Breast epithelium (tissue), 4 donors: ENCODE data around the gene MYH7. TPM values are rescaled to one million over a fixed set of nuclear protein-coding genes. Genes with fewer than 3 reads are reported as not detected.
A peak's percentile ranks its signal among the peaks of the same experiment; 100 is the strongest.

Experiments used
- DNase-seq, 2 donors: peaks; one replicate each; pipeline ENCODE4 v3.0.0-alpha.2; 2019; ENCODE audit warnings: low spot score in 2 of 2
- H3K27ac ChIP-seq, 2 donors: fragments of 200-600 bp; sonication (generic) in 1 of 2; one replicate each; pipeline ENCODE4 v1.5.1; 2016 to 2019; ENCODE audit warnings: mild to moderate bottlenecking in 1 of 2
- H3K27me3 ChIP-seq, 2 donors: fragments of 200-600 bp; sonication (generic) in 1 of 2; one replicate each; pipeline versions ENCODE4 v1.5.1 to v1.6.0; 2017 to 2019; ENCODE audit warnings: control low read depth in 1 of 2, mild to moderate bottlenecking in 1 of 2
- H3K36me3 ChIP-seq: fragments of 200-600 bp; one replicate; pipeline ENCODE4 v1.5.1; 2019
- H3K4me1 ChIP-seq, 2 donors: fragments of 200-600 bp; sonication (generic); one replicate each; pipeline ENCODE4 v1.5.1; 2016 to 2019; ENCODE audit warnings: control low read depth in 1 of 2
- H3K4me3 ChIP-seq, 3 donors: fragments of 200-600 bp; sonication (generic); 1 replicate in 2 of 3; 2 replicates in 1 of 3; pipeline ENCODE4 v1.5.1; 2016 to 2019; ENCODE audit warnings: mild to moderate bottlenecking in 3 of 3, moderate library complexity in 2 of 3
- H3K9me3 ChIP-seq, 2 donors: fragments of 200-600 bp; sonication (generic) in 1 of 2; one replicate each; pipeline ENCODE4 v1.5.1; 2016 to 2019; ENCODE audit warnings: control low read depth in 1 of 2
- CTCF ChIP-seq, 3 donors: fragments of 450-650 bp; IDR thresholded peaks; one replicate each; pipeline ENCODE4 v1.5.1; 2016 to 2017; ENCODE audit warnings: antibody characterized with exemption in 3 of 3, mild to moderate bottlenecking in 3 of 3, moderate library complexity in 3 of 3
- POLR2A ChIP-seq: fragments of 450-650 bp; IDR thresholded peaks from one replicate; pipeline ENCODE4 v1.6.1; 2016; ENCODE audit warnings: antibody characterized with exemption, mild to moderate bottlenecking, moderate library complexity
- POLR2AphosphoS5 ChIP-seq, 3 donors: sonication (generic); formaldehyde crosslinking; IDR thresholded peaks; one replicate each; pipeline ENCODE4 v1.6.1; 2017; ENCODE audit warnings: antibody characterized with exemption in 3 of 3
- intact Hi-C: fragments of 100-400 bp; cut with DNase I; formaldehyde crosslinking; loops from one replicate; pipeline ENCODE4 v1.15.1; 2023; ENCODE audit warnings: low total_unique reads
- total RNA-seq, 3 donors: library from RNA; depleted of rRNA; stranded (reverse); fragments of >200 nt; gene quantifications; one replicate each; pipeline ENCODE4 v1.1.0, GENCODE V29; 2016

Gene MYH7
- total RNA-seq, 3 donors from 2014 or later: not detected

- TF ChIP-seq CTCF (IDR thresholded peaks at IDR 0.05) (no peak), POLR2AphosphoS5 (IDR thresholded peaks at IDR 0.05) (no peak), POLR2A (no peak)
- H3K9me3 ChIP-seq: no peaks in the 10 kb centered on the region
- peaks cover 0 to 5% of the 10 kb centered on the region in 2 donors for H3K4me1 ChIP-seq
- peak overlapping the region in 1 of 3 donors; percentile 36 for H3K4me3 ChIP-seq
- peak overlapping the region in 1 of 2 donors; percentile 43 for H3K27ac ChIP-seq
- H3K27me3 ChIP-seq: no peaks in the 10 kb centered on the region
- H3K36me3 ChIP-seq: no peaks in the 10 kb centered on the region
- no peak for DNase-seq
- intact Hi-C loops: loop anchor here (5.0 kb wide), 1 partner anchor 50 kb away; no protein-coding TSS in a partner anchor
Measured at GRCh38 chr14:23377198-23377550, 58.3 kb downstream of the MYH7 start.

- DNase-seq: no peak
- peaks cover 0 to 5% of the 10 kb centered on the region in 2 donors for H3K4me1 ChIP-seq
- peak within 1 kb of the TSS; percentile 5 to 43 for H3K27ac ChIP-seq
- H3K4me3 ChIP-seq: peak within 1 kb of the TSS in 2 of 3 donors; percentile 36 to 41
- H3K36me3 ChIP-seq: no peaks in the 10 kb centered on the region
- intact Hi-C loops: loop anchor here (5.0 kb wide), 1 partner anchor 49 kb away; no protein-coding TSS in a partner anchor
- H3K27me3 ChIP-seq: no peaks in the 10 kb centered on the region
- H3K9me3 ChIP-seq: no peaks in the 10 kb centered on the region
- TF ChIP-seq POLR2AphosphoS5 (IDR thresholded peaks at IDR 0.05) (no peak), POLR2A (no peak), CTCF (IDR thresholded peaks at IDR 0.05) (no peak)
Measured at GRCh38 chr14:23376482-23377197, 58.8 kb downstream of the MYH7 start, which contains the start of gene CMTM5. CMTM5 (plus strand) TSS chr14:23377046; CDS start chr14:23377252, 206 bp downstream.

- Histone ChIP-seq H3K9me3 (no peaks in the 10 kb centered on the region), H3K4me1 (peaks cover 0 to 5% of the 10 kb centered on the region in 2 donors), H3K4me3 (no peak overlapping the region), H3K36me3 (no peaks in the 10 kb centered on the region), H3K27ac (peak overlapping the region in 1 of 2 donors; percentile 5), H3K27me3 (no peaks in the 10 kb centered on the region)
- TF ChIP-seq POLR2AphosphoS5 (IDR thresholded peaks at IDR 0.05): no peak
- no peak for TF ChIP-seq CTCF (IDR thresholded peaks at IDR 0.05)
- no peak for TF ChIP-seq POLR2A
- intact Hi-C loops: loop anchor here (5.0 kb wide), 1 partner anchor 48 kb away; no protein-coding TSS in a partner anchor
- DNase-seq: no peak
Measured at GRCh38 chr14:23375527-23376251, 59.8 kb downstream of the MYH7 start.

GRCh38 chr14:23373041-23373440 lies 62.4 kb downstream of the MYH7 start:
- no peak for TF ChIP-seq POLR2AphosphoS5 (IDR thresholded peaks at IDR 0.05)
- no peak for TF ChIP-seq CTCF (IDR thresholded peaks at IDR 0.05)
- TF ChIP-seq POLR2A: no peak
- Histone ChIP-seq H3K27me3 (no peaks in the 10 kb centered on the region), H3K36me3 (no peaks in the 10 kb centered on the region), H3K4me1 (peaks cover 0 to 5% of the 10 kb centered on the region in 2 donors), H3K27ac (no peak overlapping the region), H3K9me3 (no peaks in the 10 kb centered on the region), H3K4me3 (no peak overlapping the region)
- DNase-seq: no peak
- intact Hi-C loops: no loop called here

GRCh38 chr14:23372509-23372908 lies 63.0 kb downstream of the MYH7 start, which contains the start of gene IL25:
IL25 (plus strand) TSS chr14:23372809.
- H3K36me3 ChIP-seq: no peaks in the 10 kb centered on the region
- DNase-seq: no peak
- no peaks in the 10 kb centered on the region for H3K9me3 ChIP-seq
- H3K4me1 ChIP-seq: peaks cover 0 to 5% of the 10 kb centered on the region in 2 donors
- TF ChIP-seq CTCF (IDR thresholded peaks at IDR 0.05) (no peak), POLR2A (no peak), POLR2AphosphoS5 (IDR thresholded peaks at IDR 0.05) (no peak)
- H3K4me3 ChIP-seq: no peak within 1 kb of the TSS
- no peak within 1 kb of the TSS for H3K27ac ChIP-seq
- intact Hi-C loops: no loop called here
- no peaks in the 10 kb centered on the region for H3K27me3 ChIP-seq
